Fibroblast of villous mesenchyme (primary cell): Measurements from ENCODE around the gene KCNMA1. TPM values are rescaled to one million over a fixed set of nuclear protein-coding genes. Genes with fewer than 3 reads are reported as not detected.

Source experiments
- DNase-seq: peaks from one replicate; pipeline ENCODE4 v3.0.0-alpha.2; 2010; ENCODE audit warnings: low read depth
- H3K4me3 ChIP-seq: 2 replicates; pipeline ENCODE4 v1.5.1; 2011; ENCODE audit warnings: low read depth, mild to moderate bottlenecking, low read length
- total RNA-seq: library from RNA; depleted of rRNA; stranded (reverse); fragments of >200 nt; gene quantifications from 2 replicates; pipeline ENCODE4 v1.2.3, GENCODE V29; 2012
- TF ChIP-seq, protein P1 (sequence below): IDR thresholded peaks from 2 replicates; pipeline ENCODE4 v1.5.1; 2012; ENCODE audit warnings: low read depth, mild to moderate bottlenecking, low read length; ENCODE audit not compliant: insufficient read depth

Gene KCNMA1
- total RNA-seq, 1 donor: 36.7 TPM

DNA sequence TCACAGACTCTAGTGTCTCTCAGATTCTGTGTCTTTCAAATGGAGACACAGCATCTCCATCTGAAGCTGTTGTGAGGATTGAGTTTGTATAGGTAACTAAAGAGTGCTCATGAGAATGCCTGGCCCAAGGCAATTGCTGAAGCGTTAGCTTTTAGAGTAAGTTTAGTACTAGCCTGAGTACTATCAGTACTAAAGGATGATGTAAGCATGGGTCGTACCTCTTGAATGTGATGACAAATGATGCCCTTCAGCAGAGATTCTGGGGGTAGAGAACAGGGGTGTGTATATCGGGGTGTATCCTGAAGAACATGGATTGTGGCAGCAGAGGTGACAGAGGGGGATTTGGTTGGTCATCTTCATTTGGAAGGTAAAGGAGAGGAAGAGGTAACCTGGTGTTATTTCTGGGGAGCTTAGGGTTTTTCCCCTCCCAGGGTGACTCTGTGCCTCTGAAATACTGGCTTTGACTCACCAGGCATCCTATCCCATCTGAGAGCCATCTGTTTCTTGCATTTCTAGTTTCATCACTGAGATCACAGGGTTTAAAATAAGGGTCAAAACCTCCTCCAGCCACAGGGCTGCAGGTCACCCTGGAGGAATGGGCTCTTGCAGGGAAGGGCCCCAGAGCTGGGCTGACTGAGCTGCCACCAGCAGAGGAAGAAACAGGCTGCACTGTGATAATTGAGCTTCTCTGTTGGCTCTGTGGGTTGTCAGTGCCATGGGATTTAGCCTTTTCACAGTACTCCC, 756.0 kb downstream of the KCNMA1 start:
- TF ChIP-seq, protein P1, sequence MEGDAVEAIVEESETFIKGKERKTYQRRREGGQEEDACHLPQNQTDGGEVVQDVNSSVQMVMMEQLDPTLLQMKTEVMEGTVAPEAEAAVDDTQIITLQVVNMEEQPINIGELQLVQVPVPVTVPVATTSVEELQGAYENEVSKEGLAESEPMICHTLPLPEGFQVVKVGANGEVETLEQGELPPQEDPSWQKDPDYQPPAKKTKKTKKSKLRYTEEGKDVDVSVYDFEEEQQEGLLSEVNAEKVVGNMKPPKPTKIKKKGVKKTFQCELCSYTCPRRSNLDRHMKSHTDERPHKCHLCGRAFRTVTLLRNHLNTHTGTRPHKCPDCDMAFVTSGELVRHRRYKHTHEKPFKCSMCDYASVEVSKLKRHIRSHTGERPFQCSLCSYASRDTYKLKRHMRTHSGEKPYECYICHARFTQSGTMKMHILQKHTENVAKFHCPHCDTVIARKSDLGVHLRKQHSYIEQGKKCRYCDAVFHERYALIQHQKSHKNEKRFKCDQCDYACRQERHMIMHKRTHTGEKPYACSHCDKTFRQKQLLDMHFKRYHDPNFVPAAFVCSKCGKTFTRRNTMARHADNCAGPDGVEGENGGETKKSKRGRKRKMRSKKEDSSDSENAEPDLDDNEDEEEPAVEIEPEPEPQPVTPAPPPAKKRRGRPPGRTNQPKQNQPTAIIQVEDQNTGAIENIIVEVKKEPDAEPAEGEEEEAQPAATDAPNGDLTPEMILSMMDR: no peak
- H3K4me3 ChIP-seq: no peak overlapping the region
- DNase-seq: peak; percentile 52

DNA sequence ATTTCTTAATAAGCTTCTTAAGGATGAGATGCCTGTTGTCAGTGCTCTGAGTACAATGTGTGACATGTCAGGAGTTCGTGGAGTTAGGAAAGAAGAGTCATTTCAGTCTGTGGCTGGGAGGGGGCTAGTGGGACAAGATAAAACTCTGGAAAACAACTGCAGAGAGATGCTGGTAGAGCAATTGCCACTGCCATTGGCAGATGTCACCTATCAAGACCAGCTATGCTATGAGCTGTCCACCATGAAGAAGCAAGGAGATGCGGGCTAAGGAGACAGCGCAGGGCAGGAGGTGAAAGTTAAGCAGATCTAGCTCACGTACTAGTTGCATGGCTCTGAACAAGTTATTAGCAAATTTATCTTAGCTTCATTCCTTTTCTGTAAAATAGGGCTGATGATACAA, 756.7 kb downstream of the KCNMA1 start:
- no peak overlapping the region for H3K4me3 ChIP-seq
- no peak for DNase-seq
- TF ChIP-seq, protein P1: no peak

DNA sequence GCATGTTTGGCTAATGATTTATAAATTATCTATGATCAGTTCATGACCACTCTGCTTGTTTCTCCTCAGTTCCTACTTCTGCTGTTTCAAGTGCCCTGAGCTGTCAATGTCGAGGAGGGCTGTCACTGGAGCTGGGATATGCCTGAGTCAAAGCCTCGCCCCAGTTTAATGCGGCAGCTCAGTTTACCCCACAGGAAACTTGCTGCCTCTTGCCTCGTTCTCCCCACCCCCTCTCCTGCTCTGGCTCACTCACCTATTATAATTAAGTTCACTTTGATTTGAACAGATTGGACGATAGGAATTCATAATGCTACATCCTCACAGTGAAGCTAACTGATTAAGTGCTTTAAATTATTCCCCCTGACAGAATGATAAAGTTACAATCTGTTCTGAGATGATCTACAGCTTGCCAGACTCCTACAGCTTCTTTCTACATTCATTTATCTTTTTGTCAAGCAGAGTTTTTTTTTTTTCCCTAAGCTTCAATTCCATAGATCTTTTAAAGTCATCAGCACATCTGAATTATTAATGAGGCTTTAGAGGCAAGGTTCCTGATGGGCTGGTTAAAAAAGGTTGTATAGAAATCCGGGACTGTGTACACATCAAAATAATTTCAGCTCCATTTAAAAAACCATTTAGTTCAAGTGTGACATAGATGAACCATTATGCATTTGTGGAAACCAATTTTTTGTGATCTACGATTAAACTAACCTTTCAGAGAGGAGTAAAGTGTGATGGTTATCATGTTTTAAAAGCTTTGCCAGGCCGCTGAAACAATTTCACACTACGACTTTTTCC, 758.3 kb downstream of the KCNMA1 start:
- H3K4me3 ChIP-seq: no peak overlapping the region
- DNase-seq: no peak
- TF ChIP-seq, protein P1: no peak

DNA sequence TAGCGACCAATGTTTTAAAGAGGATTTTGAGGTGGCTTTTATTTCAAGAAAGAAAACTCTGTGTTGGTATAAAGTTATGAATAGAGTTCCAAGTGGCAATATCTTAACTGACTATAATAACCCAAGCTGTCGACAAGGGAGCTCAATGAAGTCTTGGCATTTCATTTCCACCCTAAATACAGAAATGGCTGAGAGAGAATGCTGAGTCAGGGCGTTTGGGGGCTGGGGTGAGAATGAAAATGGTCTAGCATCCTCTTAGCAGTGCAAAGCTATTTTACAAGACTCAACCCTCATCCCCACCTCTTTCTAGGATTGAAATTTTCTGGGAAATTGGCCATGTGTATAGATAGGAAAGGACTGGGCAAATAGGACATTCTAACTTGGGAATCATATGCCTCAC, 759.1 kb downstream of the KCNMA1 start:
- DNase-seq: no peak
- TF ChIP-seq, protein P1: no peak
- no peak overlapping the region for H3K4me3 ChIP-seq

DNA sequence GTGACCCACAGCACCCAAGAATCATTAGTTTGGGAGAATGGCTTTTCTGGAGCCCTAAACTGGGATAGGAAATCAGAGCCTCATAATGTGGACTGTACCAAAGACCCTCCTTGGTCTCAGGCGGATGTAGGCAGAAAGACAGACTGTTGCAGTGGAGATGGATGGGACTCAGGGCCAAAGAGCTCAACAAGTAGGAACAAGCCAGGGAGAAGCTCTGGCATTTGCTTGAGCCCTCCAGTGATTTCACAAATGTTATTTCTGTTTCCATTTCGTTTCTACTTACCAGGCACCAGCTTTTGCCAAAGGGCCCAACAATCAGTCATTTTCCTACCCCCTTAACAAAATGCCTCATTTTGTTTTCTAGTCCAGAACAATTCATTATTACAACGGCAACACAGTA, 762.7 kb downstream of the KCNMA1 start:
- no peak overlapping the region for H3K4me3 ChIP-seq
- DNase-seq: no peak
- TF ChIP-seq, protein P1: no peak

DNA sequence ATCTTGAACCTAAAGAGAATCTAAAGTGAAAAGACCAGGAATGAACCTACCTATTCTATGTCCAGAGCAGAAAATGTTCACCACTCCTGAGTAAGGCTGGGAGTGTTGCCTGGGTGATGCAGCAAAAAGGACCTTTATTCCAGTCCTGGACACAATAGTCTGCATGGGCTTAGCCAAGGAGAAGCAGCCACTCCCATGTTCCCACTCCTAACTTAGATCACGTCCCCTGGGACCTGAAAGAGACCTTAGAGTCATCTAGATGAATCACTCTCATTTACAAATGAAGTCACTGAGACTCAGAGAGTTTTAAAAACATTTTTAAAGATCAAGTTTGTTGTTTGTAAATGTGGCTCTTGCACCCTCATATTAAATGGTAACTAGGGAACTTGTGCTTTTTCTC, 763.4 kb downstream of the KCNMA1 start:
- TF ChIP-seq, protein P1: no peak
- H3K4me3 ChIP-seq: no peak overlapping the region
- no peak for DNase-seq
